Osteocyte (in vitro differentiated cells): ENCODE measurements around the gene ABCC8. TPM values are rescaled to one million over a fixed set of nuclear protein-coding genes. Genes with fewer than 3 reads are reported as not detected.

Experiments
- DNase-seq: peaks from one replicate; pipeline ENCODE4 v3.0.0; 2021; ENCODE audit warnings: mixed read lengths; ENCODE audit not compliant: unreplicated experiment; ENCODE audit errors: extremely low spot score
- H3K27ac Mint-ChIP-seq: one replicate; pipeline ENCODE4 v1.8.0; 2021; ENCODE audit warnings: mild to moderate bottlenecking, mixed read lengths; ENCODE audit not compliant: unreplicated experiment
- H3K27me3 Mint-ChIP-seq: one replicate; pipeline ENCODE4 v1.8.0; 2021; ENCODE audit warnings: mixed read lengths; ENCODE audit not compliant: unreplicated experiment
- H3K36me3 Mint-ChIP-seq: one replicate; pipeline ENCODE4 v1.8.0; 2021; ENCODE audit warnings: mixed read lengths; ENCODE audit not compliant: unreplicated experiment
- H3K4me1 Mint-ChIP-seq: one replicate; pipeline ENCODE4 v1.8.0; 2021; ENCODE audit warnings: mixed read lengths; ENCODE audit not compliant: unreplicated experiment
- H3K4me3 Mint-ChIP-seq: one replicate; pipeline ENCODE4 v1.8.0; 2021; ENCODE audit warnings: mild to moderate bottlenecking, moderate library complexity, mixed read lengths; ENCODE audit not compliant: unreplicated experiment
- H3K9me3 Mint-ChIP-seq: one replicate; pipeline ENCODE4 v1.8.0; 2021; ENCODE audit warnings: mixed read lengths; ENCODE audit not compliant: unreplicated experiment
- total RNA-seq: library from RNA; stranded (reverse); gene quantifications from 2 replicates; pipeline ENCODE4 v1.2.1, GENCODE V29; 2021
- TF ChIP-seq, protein P1 (sequence below): fragments of 200-600 bp; sonication (generic); IDR thresholded peaks from 2 replicates; pipeline ENCODE4 v1.5.0; 2021; ENCODE audit warnings: antibody characterized with exemption, mild to moderate bottlenecking, moderate library complexity

The ABCC8 gene
- total RNA-seq, 1 donor from 2014 or later = not detected

DNA sequence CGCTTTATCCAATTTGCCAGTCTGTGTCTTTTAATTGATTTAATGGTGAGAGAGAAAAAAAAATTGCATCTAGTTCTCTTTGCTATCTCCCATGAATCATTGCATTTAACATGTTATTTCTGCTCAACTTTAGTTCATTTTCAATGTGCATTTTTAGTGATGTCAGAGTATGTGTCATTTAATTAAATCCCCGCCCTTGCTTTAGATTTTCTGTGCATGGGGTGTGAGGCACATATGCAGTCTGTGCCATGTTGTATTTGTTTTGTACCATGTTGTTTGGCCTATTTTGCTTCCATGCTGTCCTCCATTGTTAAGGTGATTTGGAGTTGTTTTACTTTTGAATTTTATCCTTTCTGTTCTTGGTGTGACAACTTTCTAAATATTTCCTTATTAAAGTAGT is 133.4 kb downstream of the ABCC8 start:
- peak overlapping the region; percentile 23 for H3K27ac Mint-ChIP-seq
- H3K4me1 Mint-ChIP-seq = peaks cover 10% of the 10 kb centered on the region
- peaks cover 3% of the 10 kb centered on the region for H3K36me3 Mint-ChIP-seq
- no peaks in the 10 kb centered on the region for H3K9me3 Mint-ChIP-seq
- TF ChIP-seq, protein P1, sequence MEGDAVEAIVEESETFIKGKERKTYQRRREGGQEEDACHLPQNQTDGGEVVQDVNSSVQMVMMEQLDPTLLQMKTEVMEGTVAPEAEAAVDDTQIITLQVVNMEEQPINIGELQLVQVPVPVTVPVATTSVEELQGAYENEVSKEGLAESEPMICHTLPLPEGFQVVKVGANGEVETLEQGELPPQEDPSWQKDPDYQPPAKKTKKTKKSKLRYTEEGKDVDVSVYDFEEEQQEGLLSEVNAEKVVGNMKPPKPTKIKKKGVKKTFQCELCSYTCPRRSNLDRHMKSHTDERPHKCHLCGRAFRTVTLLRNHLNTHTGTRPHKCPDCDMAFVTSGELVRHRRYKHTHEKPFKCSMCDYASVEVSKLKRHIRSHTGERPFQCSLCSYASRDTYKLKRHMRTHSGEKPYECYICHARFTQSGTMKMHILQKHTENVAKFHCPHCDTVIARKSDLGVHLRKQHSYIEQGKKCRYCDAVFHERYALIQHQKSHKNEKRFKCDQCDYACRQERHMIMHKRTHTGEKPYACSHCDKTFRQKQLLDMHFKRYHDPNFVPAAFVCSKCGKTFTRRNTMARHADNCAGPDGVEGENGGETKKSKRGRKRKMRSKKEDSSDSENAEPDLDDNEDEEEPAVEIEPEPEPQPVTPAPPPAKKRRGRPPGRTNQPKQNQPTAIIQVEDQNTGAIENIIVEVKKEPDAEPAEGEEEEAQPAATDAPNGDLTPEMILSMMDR = no peak
- H3K4me3 Mint-ChIP-seq = no peak overlapping the region
- DNase-seq = no peak
- no peaks in the 10 kb centered on the region for H3K27me3 Mint-ChIP-seq

Other genes starting within 250 kb of the ABCC8 start
- 78.8 and 82.7 TPM in 2 replicates for gene NUCB2, start 200.1 kb downstream of the ABCC8 start, total RNA-seq
- gene NCR3LG1, start 125.0 kb downstream of the ABCC8 start, total RNA-seq = 7.5 and 9.0 TPM in 2 replicates
- not detected in 2 replicates for gene KCNJ11, start 88.2 kb downstream of the ABCC8 start, total RNA-seq
- not detected in 2 replicates for gene USH1C, start 67.6 kb upstream of the ABCC8 start, total RNA-seq
- not detected in 2 replicates for gene OTOG, start 70.4 kb upstream of the ABCC8 start, total RNA-seq
- not detected in 2 replicates for gene MYOD1, start 242.7 kb upstream of the ABCC8 start, total RNA-seq